Measurements from ENCODE around the gene UTP15. TPM values are rescaled to one million over a fixed set of nuclear protein-coding genes. Genes with fewer than 3 reads are reported as not detected.

UTP15 gene
- total and polyA plus RNA-seq, 10 of the 15 experiments (the other 5 are each of a cell fraction or from before 2014, with no cell fraction given) = 22.5 to 39.4 (median 29.6) TPM

DNA sequence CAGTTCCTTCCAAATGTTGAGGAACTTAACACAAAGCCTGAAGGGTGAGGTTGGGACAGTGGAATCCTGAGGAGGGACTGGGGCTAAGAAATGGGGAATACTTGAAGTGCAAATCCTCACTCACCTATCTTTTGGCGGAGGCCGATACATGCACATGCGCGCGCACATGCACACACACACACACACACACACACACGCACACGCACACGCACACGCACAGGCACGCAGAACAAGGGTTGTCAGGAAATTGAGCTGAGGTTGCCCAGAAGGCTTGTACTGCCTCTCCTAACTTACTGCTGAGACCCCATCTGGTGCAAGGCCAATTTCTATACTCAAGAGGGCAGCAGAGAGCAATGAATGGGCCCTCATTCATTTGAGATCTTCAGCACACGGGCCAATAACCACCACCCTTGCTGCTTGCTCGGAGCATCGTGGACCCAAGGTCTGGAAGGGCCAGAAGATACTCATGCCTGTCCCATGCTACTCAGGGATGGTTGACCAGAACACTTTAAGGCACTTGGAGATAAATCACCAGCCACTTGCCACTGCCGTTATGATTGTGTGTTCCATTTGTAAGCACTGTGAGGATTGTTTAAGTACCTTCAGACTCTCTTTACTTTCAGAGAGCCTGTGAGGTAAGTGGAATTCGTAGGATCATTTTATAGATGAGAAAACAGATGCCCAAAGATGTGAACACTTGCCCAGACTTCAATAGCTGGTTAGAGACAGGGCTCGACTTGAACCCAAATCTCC is 45.8 kb upstream of the UTP15 start:
- Histone ChIP-seq H3K36me3 (ENCODE audit: control insufficient read depth in 2 of 2, insufficient read depth in 2 of 2, low read length in 1 of 2) (no peaks in the 10 kb centered on the region), H3K4me2 (ENCODE audit: control insufficient read depth, insufficient read depth) (peak overlapping the region; percentile 15), H4K20me1 (ENCODE audit: control insufficient read depth, insufficient read depth) (no peaks in the 10 kb centered on the region), H3K27ac (ENCODE audit: control insufficient read depth, insufficient read depth) (no peak overlapping the region), H2AFZ (ENCODE audit: control insufficient read depth, low read depth, low read length) (peak overlapping the region; percentile 87), H3K4me3 (no peak overlapping the region), H3K27me3 (replicated peaks in 1 of 2; ENCODE audit: control insufficient read depth in 2 of 2, insufficient read depth in 2 of 2, low read length in 1 of 2) (no peaks in the 10 kb centered on the region), H3K4me1 (ENCODE audit: control insufficient read depth, insufficient read depth, low read length) (no peaks in the 10 kb centered on the region), H3K79me2 (ENCODE audit: control insufficient read depth, insufficient read depth, low read length) (no peaks in the 10 kb centered on the region), H3K9me3 (replicated peaks; ENCODE audit: control insufficient read depth, insufficient read depth, low read length) (no peaks in the 10 kb centered on the region), H3K9ac (ENCODE audit: control insufficient read depth, insufficient read depth, low read length) (no peak overlapping the region)
- peak; percentile 99 for FAIRE-seq
- peak; percentile 100 for ATAC-seq
- in situ Hi-C loops (cut with MboI) = no loop called here
- ChIA-PET CTCF (interaction anchor here (0.7 to 10.3 kb wide), 9 partner anchors 12 to 78 kb away, joined by 3 to 139 read pairs (median 6); partner anchors contain the start of gene BTF3), RAD21 (ENCODE audit: unreplicated experiment) (interaction anchor here (0.7 to 1.8 kb wide), 4 partner anchors 16 to 272 kb away, joined by 3 to 5 read pairs (median 3); no protein-coding TSS in a partner anchor), POLR2A (no interaction called here), SMC1A (ENCODE audit: uncharacterized antibody, unreplicated experiment) (interaction anchor here (0.6 to 6.2 kb wide), 6 partner anchors 17 to 275 kb away, joined by 3 to 48 read pairs (median 4); no protein-coding TSS in a partner anchor)
- no TSS peak for BruUV-seq (replicated peaks)
- WGBS (ENCODE audit: insufficient coverage, insufficient replicate concordance, low lambda C conversion rate, missing lambda C conversion rate) = 7% methylated on average over 16 of the region's 16 CpGs
- intact Hi-C loops (cut with micrococcal nuclease; ENCODE audit: unreplicated experiment) = loop anchor here (1.0 to 2.0 kb wide), 2 partner anchors 18 to 273 kb away; no protein-coding TSS in a partner anchor
- peak; percentile 48 for DNase-seq (ENCODE audit: low read depth, low spot score)
- no peak for TF ChIP-seq PAX5 (IDR thresholded peaks at IDR 0.05; ENCODE audit: borderline replicate concordance, low read depth, low read length)
- TF ChIP-seq, protein P1, sequence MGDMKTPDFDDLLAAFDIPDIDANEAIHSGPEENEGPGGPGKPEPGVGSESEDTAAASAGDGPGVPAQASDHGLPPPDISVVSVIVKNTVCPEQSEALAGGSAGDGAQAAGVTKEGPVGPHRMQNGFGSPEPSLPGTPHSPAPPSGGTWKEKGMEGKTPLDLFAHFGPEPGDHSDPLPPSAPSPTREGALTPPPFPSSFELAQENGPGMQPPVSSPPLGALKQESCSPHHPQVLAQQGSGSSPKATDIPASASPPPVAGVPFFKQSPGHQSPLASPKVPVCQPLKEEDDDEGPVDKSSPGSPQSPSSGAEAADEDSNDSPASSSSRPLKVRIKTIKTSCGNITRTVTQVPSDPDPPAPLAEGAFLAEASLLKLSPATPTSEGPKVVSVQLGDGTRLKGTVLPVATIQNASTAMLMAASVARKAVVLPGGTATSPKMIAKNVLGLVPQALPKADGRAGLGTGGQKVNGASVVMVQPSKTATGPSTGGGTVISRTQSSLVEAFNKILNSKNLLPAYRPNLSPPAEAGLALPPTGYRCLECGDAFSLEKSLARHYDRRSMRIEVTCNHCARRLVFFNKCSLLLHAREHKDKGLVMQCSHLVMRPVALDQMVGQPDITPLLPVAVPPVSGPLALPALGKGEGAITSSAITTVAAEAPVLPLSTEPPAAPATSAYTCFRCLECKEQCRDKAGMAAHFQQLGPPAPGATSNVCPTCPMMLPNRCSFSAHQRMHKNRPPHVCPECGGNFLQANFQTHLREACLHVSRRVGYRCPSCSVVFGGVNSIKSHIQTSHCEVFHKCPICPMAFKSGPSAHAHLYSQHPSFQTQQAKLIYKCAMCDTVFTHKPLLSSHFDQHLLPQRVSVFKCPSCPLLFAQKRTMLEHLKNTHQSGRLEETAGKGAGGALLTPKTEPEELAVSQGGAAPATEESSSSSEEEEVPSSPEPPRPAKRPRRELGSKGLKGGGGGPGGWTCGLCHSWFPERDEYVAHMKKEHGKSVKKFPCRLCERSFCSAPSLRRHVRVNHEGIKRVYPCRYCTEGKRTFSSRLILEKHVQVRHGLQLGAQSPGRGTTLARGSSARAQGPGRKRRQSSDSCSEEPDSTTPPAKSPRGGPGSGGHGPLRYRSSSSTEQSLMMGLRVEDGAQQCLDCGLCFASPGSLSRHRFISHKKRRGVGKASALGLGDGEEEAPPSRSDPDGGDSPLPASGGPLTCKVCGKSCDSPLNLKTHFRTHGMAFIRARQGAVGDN (IDR thresholded peaks at IDR 0.05) = no peak
- no peak for TF ChIP-seq STAT3 (IDR thresholded peaks at IDR 0.05; ENCODE audit: low read depth, low read length)
- TF ChIP-seq CHD2 (IDR thresholded peaks at IDR 0.05; ENCODE audit: borderline replicate concordance, low read depth, low read length) = no peak
- no peak for TF ChIP-seq NFIC (IDR thresholded peaks at IDR 0.05; ENCODE audit: low read depth, low read length)
- no peak for TF ChIP-seq KLF5 (IDR thresholded peaks at IDR 0.05; ENCODE audit: partially characterized antibody)
- TF ChIP-seq CBX5 (IDR thresholded peaks at IDR 0.05; ENCODE audit: low read depth) = no peak
- no peak for TF ChIP-seq FOS (IDR thresholded peaks at IDR 0.05; ENCODE audit: borderline replicate concordance, extremely low read depth, insufficient read length)
- TF ChIP-seq FOXM1 (IDR thresholded peaks at IDR 0.05; ENCODE audit: low read depth, low read length) = no peak
- TF ChIP-seq TCF3 (IDR thresholded peaks at IDR 0.05; ENCODE audit: borderline replicate concordance, insufficient read depth, low read depth, low read length) = no peak
- no peak for TF ChIP-seq NRF1 (conservative IDR thresholded peaks at IDR 0.05; ENCODE audit: low read depth, low read length)
- TF ChIP-seq CBFB (IDR thresholded peaks at IDR 0.05; ENCODE audit: low read depth) = no peak
- peak; percentile 91 for TF ChIP-seq RAD21 (IDR thresholded peaks at IDR 0.05; ENCODE audit: insufficient read depth, low read depth, low read length)
- no peak for TF ChIP-seq PML (IDR thresholded peaks at IDR 0.05; ENCODE audit: low read length)
- TF ChIP-seq, protein P2, sequence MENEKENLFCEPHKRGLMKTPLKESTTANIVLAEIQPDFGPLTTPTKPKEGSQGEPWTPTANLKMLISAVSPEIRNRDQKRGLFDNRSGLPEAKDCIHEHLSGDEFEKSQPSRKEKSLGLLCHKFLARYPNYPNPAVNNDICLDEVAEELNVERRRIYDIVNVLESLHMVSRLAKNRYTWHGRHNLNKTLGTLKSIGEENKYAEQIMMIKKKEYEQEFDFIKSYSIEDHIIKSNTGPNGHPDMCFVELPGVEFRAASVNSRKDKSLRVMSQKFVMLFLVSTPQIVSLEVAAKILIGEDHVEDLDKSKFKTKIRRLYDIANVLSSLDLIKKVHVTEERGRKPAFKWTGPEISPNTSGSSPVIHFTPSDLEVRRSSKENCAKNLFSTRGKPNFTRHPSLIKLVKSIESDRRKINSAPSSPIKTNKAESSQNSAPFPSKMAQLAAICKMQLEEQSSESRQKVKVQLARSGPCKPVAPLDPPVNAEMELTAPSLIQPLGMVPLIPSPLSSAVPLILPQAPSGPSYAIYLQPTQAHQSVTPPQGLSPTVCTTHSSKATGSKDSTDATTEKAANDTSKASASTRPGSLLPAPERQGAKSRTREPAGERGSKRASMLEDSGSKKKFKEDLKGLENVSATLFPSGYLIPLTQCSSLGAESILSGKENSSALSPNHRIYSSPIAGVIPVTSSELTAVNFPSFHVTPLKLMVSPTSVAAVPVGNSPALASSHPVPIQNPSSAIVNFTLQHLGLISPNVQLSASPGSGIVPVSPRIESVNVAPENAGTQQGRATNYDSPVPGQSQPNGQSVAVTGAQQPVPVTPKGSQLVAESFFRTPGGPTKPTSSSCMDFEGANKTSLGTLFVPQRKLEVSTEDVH (IDR thresholded peaks at IDR 0.05; ENCODE audit: low read depth, partially characterized antibody) = no peak
- peak; percentile 62; the same call in 1 of the 2 replicates for TF ChIP-seq SMARCA5 (IDR thresholded peaks at IDR 0.05)
- TF ChIP-seq TARDBP (IDR thresholded peaks at IDR 0.05; ENCODE audit: borderline replicate concordance) = no peak
- no peak for TF ChIP-seq KAT2A (conservative IDR thresholded peaks at IDR 0.05; ENCODE audit: control insufficient read depth, low read depth, low read length)

All from GM12878 (cell line).